ENCODE data around the gene MT3. TPM values are rescaled to one million over a fixed set of nuclear protein-coding genes. Genes with fewer than 3 reads are reported as not detected.

The MT3 gene
- total and polyA plus RNA-seq, 2 of the 8 experiments (the other 6 are each of a cell fraction or from before 2014, with no cell fraction given) = 0.17 TPM; not detected in 1

DNA sequence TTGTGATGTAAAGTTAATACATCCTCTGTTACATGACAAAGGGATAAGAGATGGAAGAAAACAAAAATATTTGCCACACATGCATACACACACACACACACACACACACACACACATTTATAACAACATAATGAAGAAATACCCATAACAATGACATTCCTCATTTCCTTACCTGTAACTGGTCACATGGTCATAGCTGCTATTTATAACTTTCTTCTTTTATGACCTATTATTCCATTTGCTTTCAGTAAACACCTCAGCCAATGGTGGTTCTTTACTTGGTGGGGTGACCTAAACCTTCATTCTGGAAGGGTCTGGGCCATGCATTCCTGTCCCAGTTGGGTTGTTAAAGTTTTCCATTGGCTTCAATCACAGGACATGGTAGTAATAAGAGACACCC is 24.4 kb downstream of the MT3 start:
- H2BK20ac ChIP-seq (ENCODE audit: low read length) = no peak overlapping the region
- ChIA-PET CTCF (ENCODE audit: partially characterized antibody) (interaction anchor here (0.9 to 2.1 kb wide), 4 partner anchors 11 to 87 kb away, joined by 3 to 12 read pairs (median 4); partner anchors contain the start of gene MT1E), POLR2A (ENCODE audit: partially characterized antibody) (interaction anchor here (8.0 kb wide), 1 partner anchor 11 kb away, joined by 66 read pairs; the partner anchor contains the start of gene MT1E)
- no peaks in the 10 kb centered on the region for H3K79me2 ChIP-seq (ENCODE audit: control insufficient read depth in 1 of 2, insufficient read depth in 2 of 2, low read length in 2 of 2)
- no peak overlapping the region for H3K56ac ChIP-seq (replicated peaks; ENCODE audit: insufficient read length, low read depth, low read length)
- H4K8ac ChIP-seq (ENCODE audit: extremely low read depth, insufficient read depth, low read length) = no peak overlapping the region
- H4K91ac ChIP-seq (replicated peaks; ENCODE audit: insufficient read length, low read length) = no peak overlapping the region
- H3K4me2 ChIP-seq (ENCODE audit: insufficient read depth in 1 of 2, low read depth in 2 of 2, low read length in 2 of 2) = no peak overlapping the region
- H2BK120ac ChIP-seq (replicated peaks; ENCODE audit: low read depth, low read length) = no peak overlapping the region
- no peak overlapping the region for H2AK5ac ChIP-seq (ENCODE audit: low read depth, low read length)
- H3K14ac ChIP-seq (ENCODE audit: insufficient read length) = no peak overlapping the region
- H3K18ac ChIP-seq (ENCODE audit: extremely low read depth, low read length) = no peak overlapping the region
- H3K4me1 ChIP-seq (replicated peaks in 1 of 4; ENCODE audit: control insufficient read depth in 3 of 4, insufficient read depth in 4 of 4, low read length in 3 of 4) = peaks cover 7 to 30% (median 16%) of the 10 kb centered on the region in 4 experiments
- FAIRE-seq (no peak), DNase-seq (ENCODE audit: low read depth in 1 of 2, low spot score in 2 of 2) (no peak)
- no peak overlapping the region for H3K4ac ChIP-seq (replicated peaks; ENCODE audit: insufficient read length, low read depth, low read length)
- H2BK15ac ChIP-seq (ENCODE audit: low read length) = no peak overlapping the region
- H3K4me3 ChIP-seq (ENCODE audit: extremely low read depth in 1 of 4, insufficient read depth in 2 of 4, low read depth in 3 of 4, low read length in 4 of 4) = no peak overlapping the region
- H3K27ac ChIP-seq (ENCODE audit: low read depth, low read length) = no peak overlapping the region
- H3K23ac ChIP-seq (ENCODE audit: insufficient read length) = no peak overlapping the region
- no peak overlapping the region for H3K9ac ChIP-seq (replicated peaks in 1 of 4; ENCODE audit: extremely low read depth in 1 of 4, low read depth in 3 of 4, low read length in 3 of 4)
- no peak overlapping the region for H2BK12ac ChIP-seq (ENCODE audit: low read depth, low read length)
- H3K27me3 ChIP-seq (replicated peaks in 1 of 4; ENCODE audit: control insufficient read depth in 3 of 4, extremely low read depth in 1 of 4, insufficient read depth in 3 of 4, low read length in 3 of 4) = peaks cover 47 to 81% (median 72%) of the 10 kb centered on the region in 4 experiments
- H2AFZ ChIP-seq (ENCODE audit: low read length) = no peak overlapping the region
- H3K36me3 ChIP-seq (ENCODE audit: control insufficient read depth in 2 of 4, insufficient read depth in 4 of 4, low read length in 3 of 4) = no peaks in the 10 kb centered on the region
- H3K23me2 ChIP-seq (ENCODE audit: low read depth, low read length) = peaks cover 7% of the 10 kb centered on the region; the same call in 1 of the 2 replicates
- no peak overlapping the region for H4K5ac ChIP-seq (ENCODE audit: insufficient read length, low read depth, low read length)
- H4K20me1 ChIP-seq (replicated peaks in 1 of 2; ENCODE audit: control insufficient read depth in 1 of 2, insufficient read depth in 2 of 2, low read length in 2 of 2) = peaks cover 2 to 4% of the 10 kb centered on the region in 2 experiments
- H3K79me1 ChIP-seq (ENCODE audit: low read depth, low read length) = no peaks in the 10 kb centered on the region
- H2BK5ac ChIP-seq (ENCODE audit: low read depth, low read length) = no peak overlapping the region
- H3K9me3 ChIP-seq (ENCODE audit: insufficient read depth in 2 of 2, low read depth in 1 of 2, low read length in 1 of 2) = no peaks in the 10 kb centered on the region
- no peak for TF ChIP-seq SP4 (IDR thresholded peaks at IDR 0.05; ENCODE audit: low read length)
- TF ChIP-seq JUN (IDR thresholded peaks at IDR 0.05; ENCODE audit: low read depth, low read length) = no peak

Data from H1 (cell line).